A673 (cell line): Measurements from ENCODE around the gene GRAP2.

ENCODE experiments used
- EZH2 ChIP-seq: fragments of 200-600 bp; sonication (generic); IDR thresholded peaks from 2 replicates; pipeline ENCODE4 v1.6.1; 2017; ENCODE audit warnings: borderline replicate concordance, low read depth, mild to moderate bottlenecking, mixed read lengths, antibody characterized with exemption, low read length; ENCODE audit not compliant: poor library complexity, severe bottlenecking
- TF ChIP-seq, protein P1 (sequence below): fragments of 300-800, 200-600 bp; sonication (generic); conservative IDR thresholded peaks from 2 replicates; pipeline ENCODE4 v1.5.1; 2017; ENCODE audit warnings: low read depth, mild to moderate bottlenecking, antibody characterized with exemption, low read length, moderate library complexity, mixed read lengths

DNA sequence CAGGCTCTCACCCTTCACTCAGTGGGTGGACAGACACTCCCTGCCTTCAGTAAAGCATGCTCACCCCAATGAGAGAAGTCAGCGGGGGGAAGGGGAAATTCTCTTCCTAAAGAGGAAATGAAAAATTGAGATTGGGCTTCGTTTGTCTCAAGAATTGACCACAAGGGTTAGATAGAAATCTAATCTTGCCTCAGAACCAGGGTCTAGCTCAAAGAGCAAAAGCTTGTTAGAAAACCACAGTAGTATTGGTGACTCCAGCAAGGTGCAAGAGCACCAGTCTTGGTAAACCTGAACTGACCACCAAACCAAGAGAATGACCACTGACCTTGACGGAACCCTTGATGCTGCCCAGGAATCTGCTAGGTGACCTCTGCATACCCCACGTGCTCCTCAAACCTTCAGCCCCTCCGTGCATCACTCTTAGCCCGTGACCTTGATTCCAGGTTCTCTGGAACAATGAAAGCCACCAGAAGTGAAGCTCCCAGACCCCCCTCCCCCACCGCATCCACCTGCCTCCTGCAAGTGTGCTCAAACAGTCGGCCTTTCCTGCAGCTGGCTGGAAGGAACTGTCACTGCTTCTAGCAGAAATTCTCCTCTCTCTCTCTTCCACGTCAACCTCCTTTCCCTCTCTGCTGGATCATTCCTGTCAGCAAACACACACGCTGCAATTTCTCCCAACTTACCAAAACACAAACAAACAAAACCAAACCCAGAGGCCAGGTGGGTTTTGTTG lies 56.2 kb downstream of the GRAP2 start:
- TF ChIP-seq, protein P1, sequence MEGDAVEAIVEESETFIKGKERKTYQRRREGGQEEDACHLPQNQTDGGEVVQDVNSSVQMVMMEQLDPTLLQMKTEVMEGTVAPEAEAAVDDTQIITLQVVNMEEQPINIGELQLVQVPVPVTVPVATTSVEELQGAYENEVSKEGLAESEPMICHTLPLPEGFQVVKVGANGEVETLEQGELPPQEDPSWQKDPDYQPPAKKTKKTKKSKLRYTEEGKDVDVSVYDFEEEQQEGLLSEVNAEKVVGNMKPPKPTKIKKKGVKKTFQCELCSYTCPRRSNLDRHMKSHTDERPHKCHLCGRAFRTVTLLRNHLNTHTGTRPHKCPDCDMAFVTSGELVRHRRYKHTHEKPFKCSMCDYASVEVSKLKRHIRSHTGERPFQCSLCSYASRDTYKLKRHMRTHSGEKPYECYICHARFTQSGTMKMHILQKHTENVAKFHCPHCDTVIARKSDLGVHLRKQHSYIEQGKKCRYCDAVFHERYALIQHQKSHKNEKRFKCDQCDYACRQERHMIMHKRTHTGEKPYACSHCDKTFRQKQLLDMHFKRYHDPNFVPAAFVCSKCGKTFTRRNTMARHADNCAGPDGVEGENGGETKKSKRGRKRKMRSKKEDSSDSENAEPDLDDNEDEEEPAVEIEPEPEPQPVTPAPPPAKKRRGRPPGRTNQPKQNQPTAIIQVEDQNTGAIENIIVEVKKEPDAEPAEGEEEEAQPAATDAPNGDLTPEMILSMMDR, result no peak
- no peak for TF ChIP-seq EZH2
